Neural crest cell (in vitro differentiated cells): Measurements from ENCODE around the gene ANKRD10. TPM values are rescaled to one million over a fixed set of nuclear protein-coding genes. Genes with fewer than 3 reads are reported as not detected.
A peak's percentile ranks its signal among the peaks of the same experiment; 100 is the strongest.

Experiments
- DNase-seq: peaks from one replicate; pipeline ENCODE4 v3.0.0; 2021; ENCODE audit warnings: low read depth, mixed read lengths, low spot score
- H3K27ac Mint-ChIP-seq: one replicate; pipeline ENCODE4 v1.8.0; 2021; ENCODE audit warnings: mild to moderate bottlenecking, mixed read lengths; ENCODE audit not compliant: unreplicated experiment
- H3K27me3 Mint-ChIP-seq: 2 replicates; pipeline ENCODE4 v1.8.0; 2021; ENCODE audit warnings: low read depth, mild to moderate bottlenecking, mixed read lengths
- H3K36me3 Mint-ChIP-seq: 2 replicates; pipeline ENCODE4 v1.8.0; 2021; ENCODE audit warnings: low read depth, mild to moderate bottlenecking, mixed read lengths
- H3K4me1 Mint-ChIP-seq: 2 replicates; pipeline ENCODE4 v1.8.0; 2021; ENCODE audit warnings: mixed read lengths
- H3K4me3 Mint-ChIP-seq: one replicate; pipeline ENCODE4 v1.8.0; 2021; ENCODE audit warnings: mild to moderate bottlenecking, mixed read lengths
- H3K9me3 Mint-ChIP-seq: 2 replicates; pipeline ENCODE4 v1.8.0; 2021; ENCODE audit warnings: mixed read lengths
- CTCF ChIP-seq: fragments of 200-600 bp; sonication (generic); conservative IDR thresholded peaks from 2 replicates; pipeline ENCODE4 v1.5.0; 2021; ENCODE audit warnings: antibody characterized with exemption, mild to moderate bottlenecking
- long read RNA-seq: library from polyadenylated mRNA; unstranded; transcript quantifications from one replicate; pipeline ENCODE4 v2.0.0, GENCODE V29; 2020
- total RNA-seq: library from RNA; stranded (reverse); gene quantifications from 2 replicates; pipeline ENCODE4 v1.2.1, GENCODE V29; 2021

The ANKRD10 gene
- 194 and 204 TPM in 2 replicates for total RNA-seq
- long read RNA-seq, transcript ANKRD10-201 (6 exons, 2,495 nt) = major isoform, 81 of 175 reads
- long read RNA-seq, partial matches to known transcripts = 26 of 175 reads
- long read RNA-seq, other reads (novel, unspliced or antisense) = 64 of 175 reads

DNA sequence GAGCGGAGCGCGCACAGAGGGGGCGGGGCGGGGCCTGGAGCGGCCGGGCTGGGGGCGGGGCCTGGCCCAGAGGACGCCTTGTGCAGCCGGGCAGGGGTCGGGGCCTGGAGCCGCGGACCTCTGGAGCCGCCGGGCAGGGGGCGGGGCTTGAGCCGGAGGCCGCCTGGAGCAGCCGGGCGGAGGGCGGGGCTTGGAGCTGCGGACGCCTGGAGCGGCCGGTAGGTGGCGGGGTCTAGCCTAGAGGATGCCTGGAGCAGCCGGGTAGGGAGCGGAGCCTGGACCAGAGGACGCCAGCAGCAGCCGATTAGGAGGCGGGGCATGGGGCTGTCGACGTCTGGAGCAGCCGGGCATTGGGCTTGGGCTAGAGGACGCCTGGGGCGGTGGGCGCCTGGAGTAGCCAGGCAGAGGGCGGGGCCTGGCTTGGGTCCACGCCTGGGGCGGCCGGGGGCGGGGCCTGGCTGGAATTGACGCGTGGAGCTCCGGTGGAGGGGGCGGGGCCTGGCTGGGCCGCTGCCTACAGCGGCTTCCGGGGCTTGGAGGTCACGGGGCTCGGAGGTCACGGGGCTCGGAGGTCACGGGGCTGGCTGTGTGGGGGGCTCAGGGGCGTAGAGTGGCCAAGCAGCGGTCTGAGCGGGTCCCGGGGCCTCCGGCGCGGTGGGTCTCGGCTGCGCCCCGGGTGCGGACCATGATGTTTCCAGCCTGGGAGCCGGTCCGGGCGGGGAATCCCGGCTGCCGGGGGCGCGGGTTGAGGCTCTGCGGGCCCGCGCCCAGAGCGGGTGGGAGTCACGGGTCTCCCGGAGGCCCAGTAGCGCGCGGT is at the start of gene ANKRD10:
Gene ANKRD10 (minus strand): TSS at position 13 of the 817 bp plus-strand sequence. CDS start 135 bp downstream, outside the sequence.
- Mint-ChIP-seq H3K27ac (peak within 1 kb of the TSS; percentile 99), H3K4me3 (peak within 1 kb of the TSS; percentile 95), H3K4me1 (peaks cover 44% of the 10 kb centered on the region), H3K36me3 (no peaks in the 10 kb centered on the region), H3K27me3 (no peaks in the 10 kb centered on the region), H3K9me3 (no peaks in the 10 kb centered on the region)
- peak; percentile 98 for DNase-seq
- peak; percentile 90 for TF ChIP-seq CTCF

- Mint-ChIP-seq H3K27ac (no peak overlapping the region), H3K4me1 (peaks cover 15% of the 10 kb centered on the region), H3K9me3 (peaks cover 12% of the 10 kb centered on the region), H3K36me3 (peaks cover 9% of the 10 kb centered on the region), H3K27me3 (peaks cover 5% of the 10 kb centered on the region), H3K4me3 (no peak overlapping the region)
- no peak for TF ChIP-seq CTCF
- no peak for DNase-seq
Measured at GRCh38 chr13:110964229-110965037, 49.6 kb upstream of the ANKRD10 start.

GRCh38 chr13:110963554-110963970 is 48.7 kb upstream of the ANKRD10 start:
- Mint-ChIP-seq H3K4me1 (peaks cover 15% of the 10 kb centered on the region), H3K4me3 (no peak overlapping the region), H3K36me3 (peaks cover 9% of the 10 kb centered on the region), H3K27me3 (peaks cover 5% of the 10 kb centered on the region), H3K9me3 (peaks cover 12% of the 10 kb centered on the region), H3K27ac (no peak overlapping the region)
- TF ChIP-seq CTCF = no peak
- DNase-seq = no peak

GRCh38 chr13:110961959-110962358 is 47.1 kb upstream of the ANKRD10 start:
- no peak overlapping the region for H3K4me3 Mint-ChIP-seq
- TF ChIP-seq CTCF = no peak
- H3K9me3 Mint-ChIP-seq = peaks cover 12% of the 10 kb centered on the region
- peaks cover 20% of the 10 kb centered on the region for H3K4me1 Mint-ChIP-seq
- peaks cover 5% of the 10 kb centered on the region for H3K27me3 Mint-ChIP-seq
- H3K36me3 Mint-ChIP-seq = peaks cover 12% of the 10 kb centered on the region
- no peak for DNase-seq
- no peak overlapping the region for H3K27ac Mint-ChIP-seq

GRCh38 chr13:110960204-110960603 is 45.3 kb upstream of the ANKRD10 start:
- peaks cover 9% of the 10 kb centered on the region for H3K9me3 Mint-ChIP-seq
- H3K4me1 Mint-ChIP-seq = peaks cover 18% of the 10 kb centered on the region
- H3K27me3 Mint-ChIP-seq = peaks cover 1% of the 10 kb centered on the region
- no peak overlapping the region for H3K27ac Mint-ChIP-seq
- H3K4me3 Mint-ChIP-seq = no peak overlapping the region
- no peak for TF ChIP-seq CTCF
- DNase-seq = no peak
- H3K36me3 Mint-ChIP-seq = peaks cover 9% of the 10 kb centered on the region
